Panc1 (cell line): ENCODE measurements around the gene SFT2D2. TPM values are rescaled to one million over a fixed set of nuclear protein-coding genes. Genes with fewer than 3 reads are reported as not detected.

ENCODE experiments used
- ATAC-seq: fragments of 200-7000 bp; cut with Tn5 transposase; 2 replicates; pipeline ENCODE4 v1.9.1; 2020; ENCODE audit warnings: mild to moderate bottlenecking, moderate library complexity
- BruUV-seq: library from RNA; stranded (reverse); fragments of 400-500 nt; replicated peaks from 2 replicates; lab custom pipeline; 2021; lab: Mats Ljungman, UMichigan
- CTCF ChIA-PET: fragments of 300-600 bp; sonication (Branson Sonifier 250); formaldehyde crosslinking; loops from one replicate; lab custom pipeline; 2022; ENCODE audit warnings: antibody characterized with exemption; lab: Charles Lee
- POLR2A ChIA-PET: fragments of 300-600 bp; sonication (Branson Sonifier 250); formaldehyde crosslinking; loops from one replicate; lab custom pipeline; 2022; ENCODE audit warnings: antibody characterized with exemption; lab: Charles Lee
- DNase-seq: peaks from one replicate; pipeline ENCODE4 v3.0.0-alpha.2; 2010; ENCODE audit warnings: low read depth, low spot score
- H3K27ac ChIP-seq: 2 replicates; pipeline ENCODE4 v1.5.1; 2011; ENCODE audit warnings: mild to moderate bottlenecking, low read length, inconsistent platforms
- H3K27me3 ChIP-seq: fragments of 200-500 bp; sonication (Bioruptor generic); 2 replicates; pipeline ENCODE4 v1.6.0; 2014; ENCODE audit warnings: low read length, inconsistent platforms; ENCODE audit not compliant: control insufficient read depth, insufficient read depth
- H3K36me3 ChIP-seq: fragments of 200-500 bp; sonication (Bioruptor generic); 2 replicates; pipeline ENCODE4 v1.5.1; 2014; ENCODE audit warnings: inconsistent platforms, mild to moderate bottlenecking, low read length, moderate library complexity; ENCODE audit not compliant: control insufficient read depth, insufficient read depth
- H3K4me1 ChIP-seq: 2 replicates; pipeline ENCODE4 v1.5.1; 2011; ENCODE audit warnings: inconsistent platforms, mild to moderate bottlenecking, low read length, moderate library complexity; ENCODE audit not compliant: control insufficient read depth, insufficient read depth
- H3K4me3 ChIP-seq, 2 experiments: 2 replicates each; pipeline ENCODE4 v1.5.1; 2011 to 2012; ENCODE audit warnings: low read depth in 2 of 2, low read length in 2 of 2, mild to moderate bottlenecking in 2 of 2, inconsistent platforms in 1 of 2, moderate library complexity in 1 of 2
- H3K9me3 ChIP-seq: fragments of 200-500 bp; sonication (Bioruptor generic); 2 replicates; pipeline ENCODE4 v1.5.1; 2014; ENCODE audit warnings: low read depth, mild to moderate bottlenecking, inconsistent platforms, low read length, moderate library complexity; ENCODE audit not compliant: control insufficient read depth, insufficient read depth
- POLR2AphosphoS5 ChIP-seq: IDR thresholded peaks from 2 replicates; pipeline ENCODE4 v1.6.1; 2012; ENCODE audit warnings: mild to moderate bottlenecking, low read depth, low read length, moderate library complexity
- SIN3A ChIP-seq: IDR thresholded peaks from 2 replicates; pipeline ENCODE4 v1.6.1; 2012; ENCODE audit warnings: low read depth, mild to moderate bottlenecking, low read length, moderate library complexity, borderline replicate concordance; ENCODE audit not compliant: insufficient read depth
- TCF7L2 ChIP-seq: IDR thresholded peaks from 2 replicates; pipeline ENCODE4 v1.6.1; 2011; ENCODE audit warnings: mild to moderate bottlenecking, low read depth, low read length, inconsistent platforms
- in situ Hi-C: cut with HindIII; loops from 2 replicates; pipeline ENCODE4 v1.10.0; 2016; ENCODE audit warnings: low sequenced_read_pairs, low pct_unique_long_range_greater_than_20kb
- intact Hi-C: fragments of 100-400 bp; cut with micrococcal nuclease; formaldehyde crosslinking; loops from one replicate; pipeline ENCODE4 v1.10.0; 2022; ENCODE audit not compliant: unreplicated experiment
- total RNA-seq: library from RNA; stranded (reverse); gene quantifications from one replicate; pipeline ENCODE4 v1.2.1, GENCODE V29; 2021; ENCODE audit not compliant: unreplicated experiment
- TF ChIP-seq, protein P1 (sequence below), 2 experiments: IDR thresholded peaks; 2 replicates each; pipeline ENCODE4 v1.6.1; 2011 to 2012; ENCODE audit warnings: low read depth in 2 of 2, control low read depth in 1 of 2, low read length in 1 of 2, mild to moderate bottlenecking in 1 of 2, moderate library complexity in 1 of 2; ENCODE audit not compliant: insufficient read depth in 1 of 2
- TF ChIP-seq, protein P2 (sequence below): fragments of 450-650 bp; IDR thresholded peaks from 2 replicates; pipeline ENCODE4 v1.5.1; 2017; ENCODE audit warnings: mild to moderate bottlenecking

The SFT2D2 gene
- total RNA-seq, 1 experiment from 2014 or later: 68.1 TPM

DNA sequence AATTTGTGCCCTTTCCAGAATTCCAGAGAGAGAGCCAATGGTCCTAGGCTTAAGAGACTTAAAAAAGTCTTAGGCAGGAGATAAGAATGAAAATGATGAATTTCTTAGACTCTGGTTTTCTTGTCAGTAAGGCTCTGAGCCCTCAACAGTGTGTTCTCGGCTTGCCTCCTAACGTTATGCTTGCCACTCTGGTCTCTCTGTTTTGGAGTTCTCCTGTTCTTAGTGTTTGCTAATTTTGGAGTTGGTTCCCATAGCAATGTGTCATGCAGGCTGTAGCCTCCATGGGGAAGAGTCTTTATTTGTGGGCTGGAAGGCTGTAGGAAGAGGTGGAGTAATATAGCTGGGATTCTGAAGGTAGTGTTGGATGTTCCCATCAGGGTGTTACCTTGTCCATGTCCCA, 74.8 kb downstream of the SFT2D2 start:
- no peak for DNase-seq
- BruUV-seq: no TSS peak
- no peaks in the 10 kb centered on the region for H3K9me3 ChIP-seq
- no peak for ATAC-seq
- TF ChIP-seq POLR2AphosphoS5 (no peak), SIN3A (no peak), TCF7L2 (no peak)
- TF ChIP-seq, protein P1, sequence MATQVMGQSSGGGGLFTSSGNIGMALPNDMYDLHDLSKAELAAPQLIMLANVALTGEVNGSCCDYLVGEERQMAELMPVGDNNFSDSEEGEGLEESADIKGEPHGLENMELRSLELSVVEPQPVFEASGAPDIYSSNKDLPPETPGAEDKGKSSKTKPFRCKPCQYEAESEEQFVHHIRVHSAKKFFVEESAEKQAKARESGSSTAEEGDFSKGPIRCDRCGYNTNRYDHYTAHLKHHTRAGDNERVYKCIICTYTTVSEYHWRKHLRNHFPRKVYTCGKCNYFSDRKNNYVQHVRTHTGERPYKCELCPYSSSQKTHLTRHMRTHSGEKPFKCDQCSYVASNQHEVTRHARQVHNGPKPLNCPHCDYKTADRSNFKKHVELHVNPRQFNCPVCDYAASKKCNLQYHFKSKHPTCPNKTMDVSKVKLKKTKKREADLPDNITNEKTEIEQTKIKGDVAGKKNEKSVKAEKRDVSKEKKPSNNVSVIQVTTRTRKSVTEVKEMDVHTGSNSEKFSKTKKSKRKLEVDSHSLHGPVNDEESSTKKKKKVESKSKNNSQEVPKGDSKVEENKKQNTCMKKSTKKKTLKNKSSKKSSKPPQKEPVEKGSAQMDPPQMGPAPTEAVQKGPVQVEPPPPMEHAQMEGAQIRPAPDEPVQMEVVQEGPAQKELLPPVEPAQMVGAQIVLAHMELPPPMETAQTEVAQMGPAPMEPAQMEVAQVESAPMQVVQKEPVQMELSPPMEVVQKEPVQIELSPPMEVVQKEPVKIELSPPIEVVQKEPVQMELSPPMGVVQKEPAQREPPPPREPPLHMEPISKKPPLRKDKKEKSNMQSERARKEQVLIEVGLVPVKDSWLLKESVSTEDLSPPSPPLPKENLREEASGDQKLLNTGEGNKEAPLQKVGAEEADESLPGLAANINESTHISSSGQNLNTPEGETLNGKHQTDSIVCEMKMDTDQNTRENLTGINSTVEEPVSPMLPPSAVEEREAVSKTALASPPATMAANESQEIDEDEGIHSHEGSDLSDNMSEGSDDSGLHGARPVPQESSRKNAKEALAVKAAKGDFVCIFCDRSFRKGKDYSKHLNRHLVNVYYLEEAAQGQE (IDR thresholded peaks at IDR 0.05; ENCODE audit: insufficient read depth in 1 of 2, low read depth in 2 of 2, low read length in 1 of 2): no peak
- TF ChIP-seq, protein P2, sequence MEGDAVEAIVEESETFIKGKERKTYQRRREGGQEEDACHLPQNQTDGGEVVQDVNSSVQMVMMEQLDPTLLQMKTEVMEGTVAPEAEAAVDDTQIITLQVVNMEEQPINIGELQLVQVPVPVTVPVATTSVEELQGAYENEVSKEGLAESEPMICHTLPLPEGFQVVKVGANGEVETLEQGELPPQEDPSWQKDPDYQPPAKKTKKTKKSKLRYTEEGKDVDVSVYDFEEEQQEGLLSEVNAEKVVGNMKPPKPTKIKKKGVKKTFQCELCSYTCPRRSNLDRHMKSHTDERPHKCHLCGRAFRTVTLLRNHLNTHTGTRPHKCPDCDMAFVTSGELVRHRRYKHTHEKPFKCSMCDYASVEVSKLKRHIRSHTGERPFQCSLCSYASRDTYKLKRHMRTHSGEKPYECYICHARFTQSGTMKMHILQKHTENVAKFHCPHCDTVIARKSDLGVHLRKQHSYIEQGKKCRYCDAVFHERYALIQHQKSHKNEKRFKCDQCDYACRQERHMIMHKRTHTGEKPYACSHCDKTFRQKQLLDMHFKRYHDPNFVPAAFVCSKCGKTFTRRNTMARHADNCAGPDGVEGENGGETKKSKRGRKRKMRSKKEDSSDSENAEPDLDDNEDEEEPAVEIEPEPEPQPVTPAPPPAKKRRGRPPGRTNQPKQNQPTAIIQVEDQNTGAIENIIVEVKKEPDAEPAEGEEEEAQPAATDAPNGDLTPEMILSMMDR: no peak
- ChIA-PET POLR2A (interaction anchor here (0.6 kb wide), 1 partner anchor 175 kb away, joined by 7 read pairs; no protein-coding TSS in a partner anchor), CTCF (no interaction called here)
- H3K27me3 ChIP-seq: no peaks in the 10 kb centered on the region
- no peaks in the 10 kb centered on the region for H3K4me1 ChIP-seq
- in situ Hi-C loops: no loop called here
- H3K4me3 ChIP-seq: no peak overlapping the region
- H3K36me3 ChIP-seq: no peaks in the 10 kb centered on the region
- H3K27ac ChIP-seq: no peak overlapping the region
- intact Hi-C loops: no loop called here

DNA sequence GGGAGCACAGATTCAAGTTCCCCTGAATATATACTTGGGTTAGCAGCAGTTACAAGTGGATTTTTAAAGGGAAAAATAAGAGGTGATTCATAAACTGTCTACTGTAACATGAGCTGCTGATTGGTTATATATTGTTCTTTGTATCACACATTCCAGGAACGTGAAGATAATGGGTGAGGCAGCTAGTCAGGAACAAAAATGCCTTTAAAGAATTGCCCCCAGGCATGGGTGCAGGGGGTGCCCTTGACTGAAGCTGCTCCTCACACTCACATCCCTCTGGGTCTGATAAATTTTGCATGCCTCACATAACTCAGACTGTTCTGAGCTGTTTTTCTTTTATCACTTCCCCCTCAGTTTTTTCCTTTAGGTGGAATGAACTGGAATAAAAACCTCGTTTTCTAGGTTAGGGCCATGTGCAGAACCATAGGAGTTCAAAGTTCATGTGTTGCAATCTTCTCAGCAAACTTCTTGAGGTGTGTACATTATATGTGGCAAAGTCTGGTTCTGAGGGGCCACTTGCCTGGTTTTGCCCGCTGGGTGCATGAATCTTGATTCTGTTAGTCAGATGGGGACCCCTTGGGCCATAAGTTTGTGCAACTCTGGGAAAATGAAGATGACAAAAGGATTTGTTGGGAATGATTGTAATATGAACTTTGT, 76.0 kb downstream of the SFT2D2 start:
- no peak; the same call in 1 of the 2 replicates for ATAC-seq
- ChIA-PET CTCF (no interaction called here), POLR2A (no interaction called here)
- no peak overlapping the region for H3K27ac ChIP-seq
- no peaks in the 10 kb centered on the region for H3K9me3 ChIP-seq
- H3K27me3 ChIP-seq: no peaks in the 10 kb centered on the region
- H3K4me1 ChIP-seq: no peaks in the 10 kb centered on the region
- BruUV-seq: no TSS peak
- H3K4me3 ChIP-seq: no peak overlapping the region
- DNase-seq: no peak
- TF ChIP-seq TCF7L2 (no peak), POLR2AphosphoS5 (no peak), SIN3A (no peak)
- TF ChIP-seq, protein P2: no peak
- TF ChIP-seq, protein P1 (IDR thresholded peaks at IDR 0.05; ENCODE audit: insufficient read depth in 1 of 2, low read depth in 2 of 2, low read length in 1 of 2): no peak
- in situ Hi-C loops: no loop called here
- H3K36me3 ChIP-seq: no peaks in the 10 kb centered on the region
- intact Hi-C loops: no loop called here
